Stimulated activated CD4-positive, alpha-beta T cell treated with anti-CD3 and anti-CD28 coated beads, Interleukin-1b, Interleukin-23, amount 100 ng/mL, for 1 hour (primary cell): ENCODE measurements around the gene DGKG.

Experiments
- DNase-seq, 2 donors: peaks; one replicate each; pipeline ENCODE4 v3.0.0-alpha.2; 2020; ENCODE audit warnings: low read depth in 2 of 2

DGKG gene

DNA sequence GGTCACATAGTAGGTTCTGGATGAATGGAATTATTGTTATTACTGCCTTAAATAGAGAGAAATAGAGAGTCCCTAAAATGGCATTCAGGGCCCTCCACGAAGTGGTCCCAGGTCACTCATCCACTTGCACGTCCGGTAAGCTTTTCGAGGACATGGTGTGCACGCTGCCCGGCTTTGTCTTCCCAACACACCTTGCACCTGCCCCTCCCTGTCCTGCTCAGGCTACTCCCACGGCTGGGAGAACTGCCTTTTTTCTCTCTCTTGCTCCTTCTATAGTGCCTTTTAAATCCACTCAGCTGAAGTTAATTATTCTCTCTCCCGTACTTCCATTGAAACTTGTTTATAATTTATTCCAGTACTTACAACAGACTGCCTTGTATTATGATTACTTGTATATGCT, 5.6 kb upstream of the DGKG start:
- no peak for DNase-seq

DNA sequence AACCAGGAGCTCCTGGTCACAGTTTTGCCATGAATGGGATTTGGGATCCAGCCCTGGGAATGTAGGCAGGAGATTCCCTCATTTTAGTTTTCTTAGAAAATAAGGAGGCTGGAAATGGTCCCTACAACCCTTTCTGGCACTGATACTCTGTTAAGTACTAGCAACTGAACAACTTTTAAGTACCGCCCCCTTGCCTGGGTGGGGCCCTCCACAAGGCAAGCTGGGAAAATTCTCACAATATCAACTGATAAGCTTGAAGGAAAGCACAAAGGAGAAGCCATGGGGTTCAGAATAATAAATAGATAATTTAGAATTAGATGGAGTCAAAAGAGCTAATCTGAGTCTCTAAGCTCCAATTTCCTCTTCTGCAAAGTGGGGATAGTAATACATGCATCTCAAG, 4.2 kb upstream of the DGKG start:
- DNase-seq = no peak

DNA sequence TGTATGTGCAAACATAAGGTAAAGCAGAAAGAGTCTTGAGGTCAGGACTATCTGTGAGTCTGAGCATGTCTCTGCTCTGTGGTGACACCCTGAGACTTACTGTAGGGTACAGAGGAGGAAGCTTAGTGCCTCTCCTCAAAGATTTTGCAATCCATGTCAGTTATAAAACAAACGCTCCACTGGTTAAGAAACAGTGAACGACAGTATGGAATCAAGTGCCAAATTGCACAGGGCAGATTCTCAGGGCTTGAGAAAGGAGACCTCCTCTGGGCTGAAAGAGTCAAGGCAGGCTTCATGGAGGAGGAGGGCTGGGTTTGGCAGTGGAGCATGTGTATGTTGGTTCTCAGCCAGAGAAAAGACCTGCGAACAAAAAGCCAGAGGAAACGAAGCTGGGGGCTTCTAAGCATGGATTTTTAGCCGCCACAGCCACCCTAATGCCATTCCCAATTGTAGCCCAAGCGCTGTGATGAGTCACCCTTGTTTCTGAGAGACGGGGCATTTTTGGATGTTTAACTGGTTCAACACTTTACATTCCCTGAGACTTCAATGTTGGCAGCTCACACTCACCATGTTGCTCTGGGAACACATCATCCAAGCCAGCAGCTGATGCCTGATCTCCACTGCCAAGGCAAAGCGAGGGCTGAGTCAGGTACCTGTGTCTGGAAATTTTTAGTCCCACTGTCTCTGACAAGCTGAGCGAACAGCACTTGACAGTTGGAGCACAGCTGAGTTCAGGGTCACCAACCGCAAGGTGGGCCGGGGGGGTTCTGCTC, 3.4 kb upstream of the DGKG start:
- DNase-seq = no peak

DNA sequence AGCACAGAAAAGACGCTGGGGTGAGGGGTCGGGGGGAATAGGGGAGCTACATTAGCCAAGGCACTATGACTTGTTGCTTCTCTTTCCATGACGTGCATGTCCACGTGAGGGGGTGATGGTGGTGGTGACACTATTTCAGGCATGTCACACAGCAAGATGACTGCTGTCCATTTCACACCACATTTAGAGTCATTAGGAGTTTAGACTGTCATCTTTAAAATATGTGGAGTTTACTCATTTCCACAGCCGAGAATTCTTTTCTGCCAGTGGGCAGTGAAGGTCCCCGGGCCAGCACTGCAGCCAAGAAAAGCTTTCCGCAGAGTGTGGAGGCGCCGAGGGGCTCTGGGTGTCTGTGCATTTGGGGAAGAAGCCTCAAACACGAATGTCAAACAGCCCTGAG, 954 bp upstream of the DGKG start:
- no peak for DNase-seq

DNA sequence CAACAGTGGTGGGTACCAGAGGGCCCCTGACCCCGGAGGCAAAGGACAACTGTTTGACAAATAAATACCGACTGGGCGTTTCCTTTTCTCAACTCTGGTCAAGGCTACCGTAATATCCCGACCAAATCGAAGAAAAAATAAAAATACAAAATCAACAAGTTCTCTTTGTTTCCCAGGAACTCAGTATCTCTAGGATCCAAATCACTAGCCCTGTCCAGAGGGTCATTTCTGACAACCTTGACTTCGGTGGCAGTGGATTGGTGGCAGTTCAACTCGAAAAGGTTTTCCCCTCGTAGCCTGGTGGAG, 456 bp upstream of the DGKG start:
- DNase-seq = no peak

DNA sequence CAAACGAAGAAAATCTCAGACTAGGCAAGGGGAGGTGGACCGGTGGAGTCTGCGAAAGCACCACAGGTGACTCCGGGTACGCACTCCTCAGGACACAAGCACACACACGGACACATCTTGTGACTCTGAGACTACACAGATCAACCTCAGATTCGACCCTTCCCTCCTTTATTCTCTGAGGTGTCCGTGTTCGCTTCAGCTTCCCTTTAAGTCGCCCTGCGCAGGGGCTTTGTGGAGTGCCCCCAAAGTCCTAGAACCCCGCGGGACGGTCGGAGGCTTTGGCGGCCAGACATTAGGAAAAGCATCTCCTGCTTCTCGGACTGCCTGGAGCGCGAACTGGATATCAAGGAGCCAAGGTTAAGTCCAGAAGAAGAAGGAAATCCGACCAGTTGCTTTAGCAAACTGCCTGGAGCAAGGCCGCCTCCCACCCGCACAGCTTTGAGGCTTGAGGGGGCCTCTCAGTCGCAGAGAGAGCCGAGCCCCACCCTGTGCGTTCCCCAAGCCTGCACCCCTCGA, 730 bp downstream of the DGKG start:
- no peak for DNase-seq

DNA sequence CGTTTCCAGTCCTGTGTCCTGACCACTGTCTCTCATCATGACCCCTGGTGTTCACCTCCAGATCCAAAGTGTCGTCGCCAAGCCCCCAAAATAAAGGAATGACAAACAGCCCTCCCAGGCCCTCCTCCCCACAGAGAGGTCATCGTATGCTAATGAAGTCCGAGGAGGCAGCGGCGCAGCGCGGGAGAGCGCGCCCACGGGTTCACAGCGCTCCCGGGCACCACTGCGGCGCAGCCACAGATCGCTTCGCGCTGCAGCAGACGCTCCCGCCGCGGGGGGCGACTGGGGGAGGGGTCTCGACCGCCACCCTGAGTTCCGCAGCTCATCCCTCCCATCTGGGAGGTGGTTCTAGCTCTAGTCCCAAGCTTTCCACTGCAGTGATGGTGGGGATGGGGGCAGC, 1.3 kb downstream of the DGKG start:
- DNase-seq = no peak

DNA sequence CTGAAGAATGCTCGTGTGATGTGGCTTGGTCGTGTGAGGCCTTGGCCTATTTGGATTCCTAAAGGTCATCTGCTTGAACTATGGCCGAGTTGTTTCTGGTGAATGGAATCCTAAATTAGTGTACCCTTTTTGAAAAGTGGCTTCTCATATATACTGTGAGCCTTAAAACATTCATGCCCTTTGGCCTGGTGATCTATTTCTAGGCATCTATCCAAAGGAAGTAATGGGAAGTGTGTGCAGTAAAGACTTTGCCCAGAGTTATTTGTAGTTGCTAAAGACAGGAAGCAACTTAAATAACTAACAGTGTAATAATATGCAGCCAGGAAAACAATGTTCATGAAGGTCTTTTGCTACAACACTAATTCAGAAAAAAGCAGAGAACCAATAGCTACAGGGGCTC, 3.0 kb downstream of the DGKG start:
- DNase-seq = no peak

DNA sequence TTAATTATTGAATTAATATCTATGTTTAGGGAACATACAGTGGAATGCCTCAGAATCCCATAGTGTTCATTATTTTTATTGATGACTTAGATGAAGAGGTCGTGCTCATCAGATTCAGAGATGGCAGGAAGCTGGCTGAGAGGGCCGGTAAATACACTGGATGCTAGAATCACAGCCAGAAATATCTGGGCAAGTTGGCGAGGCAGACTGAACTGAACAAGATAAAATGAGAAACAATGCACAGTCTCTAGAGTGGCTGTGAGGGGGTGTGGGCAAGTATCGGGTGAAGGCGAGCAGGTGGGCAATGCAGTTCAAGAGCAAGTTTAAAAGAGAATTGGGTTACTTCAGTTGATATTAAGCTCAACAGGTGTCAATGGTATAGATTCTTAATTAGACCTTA, 5.9 kb downstream of the DGKG start:
- no peak for DNase-seq

DNA sequence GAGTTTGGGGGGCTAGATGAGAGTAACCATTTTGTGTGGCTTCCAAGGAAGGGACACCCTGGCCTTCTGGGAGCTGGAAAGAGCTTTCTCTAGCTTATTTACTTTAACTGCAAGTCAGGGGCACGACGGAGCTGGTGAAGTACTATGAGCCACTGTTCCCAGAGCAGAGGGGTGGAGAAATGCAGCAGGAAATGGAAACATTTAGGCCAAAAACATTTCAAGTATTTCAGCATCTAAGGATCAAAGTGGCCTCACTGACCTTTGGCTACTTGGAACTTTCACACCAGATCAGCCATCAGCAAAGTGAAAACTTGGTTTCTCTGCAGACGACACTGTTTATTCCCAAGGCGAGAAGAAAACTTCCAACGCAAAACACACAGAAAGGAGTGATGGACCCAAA, 7.9 kb downstream of the DGKG start:
- DNase-seq = no peak

DNA sequence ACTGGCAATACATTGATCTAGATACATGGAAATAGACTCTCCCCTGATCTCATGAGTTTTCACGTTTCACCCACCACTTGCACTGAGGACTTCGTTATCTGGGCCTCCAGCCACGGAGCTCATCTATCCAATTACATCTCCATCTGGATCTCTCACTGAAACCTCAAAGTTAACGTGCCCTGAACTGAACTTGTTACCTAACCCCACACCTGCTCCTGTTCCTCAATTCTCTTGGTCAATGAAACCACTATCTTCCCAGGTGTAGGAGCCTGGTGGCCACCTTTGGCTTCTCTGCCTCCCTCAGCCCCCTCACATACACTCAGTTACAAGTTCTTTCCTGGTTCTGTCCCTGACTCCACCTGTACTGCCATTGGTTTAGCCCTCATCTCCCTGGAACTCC, 9.7 kb downstream of the DGKG start:
- DNase-seq = no peak

DNA sequence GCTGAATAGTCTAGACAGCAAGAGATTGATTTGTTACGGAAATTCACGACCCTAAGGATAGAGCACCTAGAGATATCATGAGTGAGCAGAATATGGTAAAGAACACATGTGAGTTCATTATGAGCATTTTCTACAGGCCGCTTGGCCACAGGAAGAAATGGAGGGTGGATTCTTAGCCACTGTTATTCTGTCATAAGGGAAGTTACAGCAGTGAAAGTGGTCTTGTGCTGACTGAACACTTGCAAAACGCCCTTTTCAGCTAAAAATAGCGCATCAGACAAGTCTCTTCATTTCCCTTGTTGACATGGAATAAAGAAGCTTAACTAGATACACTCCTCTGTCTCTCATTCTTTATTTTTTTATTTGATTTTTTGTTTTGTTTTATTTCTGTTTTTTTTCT, 19.8 kb downstream of the DGKG start:
- no peak for DNase-seq

DNA sequence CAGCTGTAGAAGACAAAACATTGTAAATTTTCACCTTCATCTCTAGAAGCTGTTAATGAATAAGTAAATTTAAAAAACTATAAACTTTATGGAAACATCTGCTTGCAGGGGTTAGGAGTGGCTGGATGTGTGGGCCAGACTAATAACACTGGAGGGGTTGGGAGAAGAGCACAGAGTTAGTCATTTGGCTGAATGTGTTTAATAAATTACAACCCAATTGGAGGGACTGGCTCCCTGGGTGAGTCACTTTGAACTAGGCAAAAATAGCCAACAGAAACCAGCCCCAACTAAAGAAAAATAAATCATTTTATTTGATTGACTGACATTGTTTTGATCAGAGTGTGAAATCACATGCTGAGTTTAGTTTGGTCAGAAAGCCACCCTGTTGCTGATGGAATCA, 21.8 kb downstream of the DGKG start:
- DNase-seq = no peak

DNA sequence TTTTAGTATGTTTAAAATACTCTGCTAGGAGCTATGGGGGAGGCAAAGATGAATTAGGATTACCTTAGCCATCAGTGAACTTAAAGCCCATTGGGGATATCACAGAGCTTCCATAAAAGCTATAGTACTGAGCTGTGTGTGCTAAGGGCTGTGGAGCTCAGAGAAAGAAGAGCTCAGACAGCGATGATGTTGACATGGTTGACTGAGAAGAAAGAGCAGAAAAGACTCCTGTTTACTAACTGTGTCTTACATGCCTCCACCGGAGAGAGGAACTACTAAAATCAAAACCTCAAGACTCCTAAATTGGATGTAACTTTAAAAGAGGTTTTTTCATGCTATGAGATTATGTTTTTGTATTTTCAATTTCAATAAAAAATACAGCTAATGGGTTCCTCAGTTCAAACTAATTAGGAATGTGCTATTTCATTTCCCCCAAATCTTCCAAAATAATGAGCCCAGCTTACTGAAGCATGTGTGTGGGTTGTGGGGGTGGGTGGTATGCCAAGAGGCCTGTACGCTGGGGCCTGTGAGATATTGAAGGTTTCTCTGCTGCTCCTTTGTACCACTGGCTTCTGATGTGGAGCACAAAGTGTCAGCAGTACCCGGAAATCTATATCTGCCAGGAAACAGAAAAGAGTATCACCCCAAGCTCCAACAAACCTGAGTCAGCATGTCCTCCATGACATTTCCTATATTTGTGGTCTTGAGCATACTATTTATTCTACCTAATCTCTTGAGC, 22.7 kb downstream of the DGKG start:
- no peak for DNase-seq

DNA sequence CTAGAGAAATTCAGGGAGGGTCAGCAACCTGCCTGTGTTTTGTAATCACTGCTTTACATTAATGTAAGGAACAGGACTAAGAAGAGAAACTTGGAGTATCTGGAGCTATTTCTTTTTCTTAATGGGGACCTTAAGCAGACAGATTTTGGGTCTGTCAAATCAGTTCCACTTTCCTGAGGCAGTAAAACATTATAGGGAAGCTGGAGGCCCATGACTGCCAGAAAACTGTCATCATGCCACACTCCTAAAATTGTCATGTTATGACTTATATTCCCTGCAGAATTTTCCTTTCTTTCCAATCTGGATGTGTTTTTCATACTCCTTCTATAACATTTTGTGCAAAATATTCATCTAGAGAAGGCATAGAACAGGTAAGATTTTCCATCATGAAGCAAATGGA, 28.8 kb downstream of the DGKG start:
- DNase-seq = no peak

DNA sequence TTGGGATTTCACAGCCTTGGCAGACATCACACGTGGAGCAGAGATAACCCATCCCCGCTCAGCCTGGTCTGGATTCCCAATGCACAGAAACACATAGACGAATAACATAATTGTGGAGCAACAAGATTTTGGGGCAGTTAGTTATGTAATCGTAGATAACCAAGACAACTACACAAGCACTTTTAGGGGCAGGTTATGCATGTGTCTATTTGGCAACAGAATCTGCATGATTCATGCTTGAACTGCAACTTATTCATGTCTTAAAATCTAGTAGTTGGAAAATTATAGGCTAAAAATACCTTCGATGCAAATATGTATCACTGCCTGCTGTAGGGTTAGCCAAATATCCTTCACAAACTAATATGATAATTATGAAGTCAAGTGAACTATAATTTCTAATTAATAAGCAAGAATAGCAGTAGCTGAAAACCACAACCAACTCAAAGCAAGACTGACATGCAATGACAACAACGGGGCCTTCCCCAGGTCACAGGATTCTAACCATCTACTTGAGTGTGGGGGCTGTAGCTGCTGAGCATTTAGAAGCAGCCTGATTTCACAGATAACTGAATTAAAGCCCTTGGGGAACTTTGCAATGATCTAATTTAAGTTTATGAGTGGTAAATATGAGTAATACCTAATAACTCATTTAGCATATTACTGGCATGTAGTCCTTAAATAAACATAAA, 31.1 kb downstream of the DGKG start:
- no peak for DNase-seq

DNA sequence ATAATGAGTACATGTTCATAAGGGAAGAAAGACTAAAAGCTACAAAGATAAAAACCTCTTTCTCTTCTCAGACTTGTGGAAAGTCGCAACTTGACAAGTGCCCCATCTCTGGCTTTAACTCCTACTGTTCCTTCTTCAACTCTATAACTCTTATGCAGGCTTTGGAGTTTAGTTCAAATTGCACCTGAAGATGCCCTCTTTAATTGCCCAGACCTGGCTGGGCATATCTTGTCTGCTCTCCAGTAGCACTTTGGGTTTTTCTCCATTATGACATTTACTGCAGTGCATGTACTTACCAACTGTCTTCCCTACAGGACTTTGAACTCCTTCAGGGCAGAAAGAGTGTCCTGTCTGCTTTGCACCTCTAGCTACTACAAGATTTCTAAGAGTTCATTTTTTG, 32.4 kb downstream of the DGKG start:
- DNase-seq = no peak

DNA sequence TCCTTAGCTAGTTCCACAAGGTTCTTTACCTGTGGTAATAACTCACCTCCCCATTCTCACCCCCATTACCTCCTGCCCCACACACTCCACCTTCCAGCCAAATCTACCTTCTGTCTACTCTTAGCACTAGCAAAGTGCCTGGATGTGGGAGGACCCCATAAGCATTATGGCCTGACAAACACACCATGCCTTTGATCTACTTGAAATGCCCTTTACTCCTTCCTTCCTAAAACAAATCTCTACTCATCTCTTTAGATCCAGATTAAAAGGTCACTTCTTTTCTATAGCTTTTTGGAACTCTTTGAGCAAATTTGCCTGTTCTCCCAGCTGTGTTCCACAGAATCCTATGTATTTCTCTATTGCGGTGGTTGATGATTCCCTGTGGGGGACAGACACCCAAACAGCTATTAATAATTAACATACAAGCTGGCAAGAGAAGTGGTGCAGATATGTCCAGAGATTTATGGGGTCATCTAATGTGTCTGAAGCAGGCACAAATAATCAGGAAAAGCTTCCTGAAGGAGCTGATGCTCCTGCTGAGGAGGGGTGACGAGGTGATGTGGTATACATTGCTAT, 34.0 kb downstream of the DGKG start:
- no peak for DNase-seq

DNA sequence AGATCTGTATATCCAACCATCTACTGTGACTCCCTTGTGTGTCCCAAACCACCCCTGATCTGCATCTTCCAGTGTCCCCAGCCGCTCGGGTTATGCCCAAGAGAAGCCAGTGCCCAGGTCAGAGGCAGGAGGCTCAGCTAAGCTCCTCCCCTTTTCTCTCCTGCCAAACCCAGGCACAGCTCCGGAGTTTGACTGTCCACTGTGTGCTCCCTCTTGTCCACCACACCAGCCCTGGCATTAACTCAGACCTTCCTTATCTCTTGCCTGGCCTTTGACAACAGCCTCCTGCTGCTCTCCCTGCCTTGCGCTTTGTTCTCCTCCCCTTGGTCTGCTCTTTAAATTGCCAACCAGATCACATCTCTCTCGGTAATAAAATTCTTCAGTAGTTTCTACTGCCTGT, 39.3 kb downstream of the DGKG start:
- DNase-seq = no peak

DNA sequence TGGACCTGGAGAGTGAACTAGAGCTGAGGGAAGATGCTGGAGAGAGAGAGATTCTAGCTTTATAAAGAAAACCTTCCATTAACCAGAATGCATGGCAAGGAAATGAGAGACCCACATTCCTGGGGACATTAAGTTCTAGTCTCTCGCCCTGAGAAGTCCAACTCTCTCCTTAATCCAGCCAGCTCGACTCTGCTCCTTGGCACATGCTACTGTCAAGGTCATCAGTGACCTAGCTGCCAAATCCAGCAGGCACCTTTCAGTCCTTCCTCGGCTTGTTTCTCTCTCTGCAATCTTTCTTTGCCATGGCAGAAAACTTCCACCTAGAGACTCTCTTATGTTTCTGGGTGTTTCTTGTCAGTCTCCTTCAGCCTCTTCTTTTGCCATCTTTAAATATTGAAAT, 40.3 kb downstream of the DGKG start:
- DNase-seq = no peak

DNA sequence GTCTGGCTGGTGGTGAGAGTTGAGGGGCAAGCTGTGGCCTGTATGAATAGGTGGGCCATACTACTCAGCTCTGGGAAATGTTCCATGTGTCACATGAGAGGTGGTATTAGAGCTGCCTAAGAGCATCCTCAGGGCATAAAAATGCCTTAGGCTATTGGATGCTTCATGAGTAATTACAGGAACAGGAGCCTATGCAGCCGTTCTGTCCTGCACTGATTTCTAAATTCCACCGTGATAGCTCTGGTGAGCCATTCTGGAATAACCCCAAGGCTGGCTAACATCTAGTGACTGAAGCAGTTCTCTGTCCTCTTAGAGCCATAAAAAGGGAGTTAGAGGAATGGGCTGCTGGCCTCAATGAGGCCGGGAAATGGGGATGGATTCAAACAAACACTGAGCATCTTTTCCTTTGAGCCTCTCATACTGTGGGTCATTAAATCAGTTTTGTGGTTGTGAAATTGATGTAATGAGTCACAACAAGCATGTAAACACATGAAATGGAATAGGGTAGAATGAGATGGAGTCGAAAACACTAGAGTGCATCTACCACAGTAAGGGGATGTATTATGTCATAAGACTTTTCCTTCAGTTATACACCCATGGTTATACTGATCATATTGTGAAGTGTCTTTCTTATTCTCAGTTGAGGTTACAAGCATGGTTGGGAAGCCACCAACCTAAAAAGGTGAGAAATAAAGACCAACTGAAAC, 41.0 kb downstream of the DGKG start:
- DNase-seq = no peak

DNA sequence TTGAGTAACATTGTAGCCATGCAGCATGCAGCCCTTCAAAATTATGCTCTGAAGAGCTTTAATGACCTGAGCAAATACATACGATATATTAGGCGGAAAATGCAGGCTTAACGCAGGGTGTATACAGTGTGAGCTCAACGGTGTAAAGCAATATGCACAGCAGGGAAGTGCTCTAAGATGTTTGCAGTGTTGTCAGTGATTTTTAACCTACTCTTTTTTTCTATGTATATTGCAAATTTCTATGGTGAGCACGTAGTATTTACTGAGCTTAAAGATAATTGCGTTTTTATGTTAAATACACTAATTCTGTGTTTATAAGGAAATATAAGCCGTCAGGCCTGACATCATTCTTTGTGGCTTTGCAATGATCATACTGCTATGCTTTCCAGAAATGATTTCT, 42.1 kb downstream of the DGKG start:
- no peak for DNase-seq
